Activated CD8-positive, alpha-beta memory T cell treated with anti-CD3 and anti-CD28 coated beads, Interleukin-2, amount 50 U/mL, for 24 hours (primary cell): Measurements from ENCODE around the gene ALDH3B1.

Experiments used
- DNase-seq: peaks from one replicate; pipeline ENCODE4 v3.0.0-alpha.2; 2020; ENCODE audit errors: extremely low read depth

ALDH3B1 gene

DNA sequence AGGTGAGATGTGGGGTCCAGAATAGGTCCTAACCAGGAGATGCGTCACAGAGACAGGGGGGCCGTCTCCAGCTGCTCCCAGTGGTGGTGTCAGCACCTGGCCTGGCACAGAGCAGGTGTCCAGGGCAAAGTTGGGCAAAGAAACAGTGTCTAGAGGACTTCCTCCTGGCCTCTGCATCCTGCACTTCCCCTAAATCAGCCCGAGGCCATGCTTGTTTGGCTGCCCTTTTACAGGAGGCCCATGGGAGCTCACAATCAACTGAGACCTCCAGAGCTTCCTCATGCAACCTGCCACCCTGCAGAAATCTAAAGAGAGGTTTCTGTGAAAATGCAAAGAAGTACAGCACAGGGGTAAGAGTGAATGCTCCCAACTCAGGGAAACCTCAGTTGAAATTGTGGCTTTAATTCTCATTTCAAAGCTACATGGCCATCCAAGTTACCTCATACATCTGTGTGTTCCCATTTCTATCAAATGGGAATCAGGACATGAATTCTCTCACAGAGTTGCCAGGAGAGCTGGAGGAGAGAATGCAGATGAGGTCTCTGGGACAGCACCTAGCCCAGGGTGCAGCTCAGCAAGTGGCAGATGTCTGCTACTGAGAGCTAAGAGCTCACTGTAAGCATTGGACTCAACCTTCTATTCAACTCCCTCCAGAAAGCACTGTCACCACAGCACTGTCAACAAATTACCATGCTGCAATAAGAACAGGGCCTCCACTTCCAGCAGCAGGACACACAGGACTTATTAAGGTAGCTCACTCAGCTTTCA, 61.3 kb downstream of the ALDH3B1 start:
- no peak for DNase-seq

DNA sequence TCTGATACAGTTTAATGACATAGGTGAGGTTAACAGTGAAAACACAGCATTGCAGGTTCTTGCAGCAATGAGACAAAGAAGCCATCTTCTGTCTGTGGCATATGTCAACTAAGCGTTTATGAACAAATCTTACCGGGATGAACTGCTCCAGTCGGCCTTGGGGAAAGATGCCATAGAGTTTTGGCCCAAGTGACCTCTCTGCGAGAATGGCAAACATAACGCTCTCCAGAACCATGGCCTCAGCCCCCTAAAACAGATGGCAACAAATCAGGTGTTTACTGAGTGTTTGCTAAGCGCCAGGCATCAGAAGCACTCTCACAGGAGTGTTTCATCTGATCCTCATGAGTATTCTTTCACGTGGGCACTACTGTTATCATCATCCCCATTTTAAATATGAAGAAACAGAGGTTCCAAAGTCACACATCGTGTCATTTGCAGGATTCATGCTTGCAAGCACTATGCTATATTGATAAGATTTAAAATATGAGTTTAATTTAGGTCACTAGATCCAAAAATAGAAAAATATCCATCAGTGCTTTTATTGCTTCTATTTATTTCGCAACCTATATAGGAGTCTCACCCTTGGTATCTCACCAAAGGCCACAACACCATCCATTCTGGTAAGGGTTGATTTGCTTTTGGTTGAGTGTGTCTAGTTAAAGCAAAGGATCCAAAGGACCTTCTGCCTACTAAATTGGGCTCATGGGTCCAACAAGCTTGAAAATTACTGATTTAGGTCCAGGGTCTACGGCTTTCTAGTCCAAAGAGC, 64.6 kb downstream of the ALDH3B1 start:
- no peak for DNase-seq

DNA sequence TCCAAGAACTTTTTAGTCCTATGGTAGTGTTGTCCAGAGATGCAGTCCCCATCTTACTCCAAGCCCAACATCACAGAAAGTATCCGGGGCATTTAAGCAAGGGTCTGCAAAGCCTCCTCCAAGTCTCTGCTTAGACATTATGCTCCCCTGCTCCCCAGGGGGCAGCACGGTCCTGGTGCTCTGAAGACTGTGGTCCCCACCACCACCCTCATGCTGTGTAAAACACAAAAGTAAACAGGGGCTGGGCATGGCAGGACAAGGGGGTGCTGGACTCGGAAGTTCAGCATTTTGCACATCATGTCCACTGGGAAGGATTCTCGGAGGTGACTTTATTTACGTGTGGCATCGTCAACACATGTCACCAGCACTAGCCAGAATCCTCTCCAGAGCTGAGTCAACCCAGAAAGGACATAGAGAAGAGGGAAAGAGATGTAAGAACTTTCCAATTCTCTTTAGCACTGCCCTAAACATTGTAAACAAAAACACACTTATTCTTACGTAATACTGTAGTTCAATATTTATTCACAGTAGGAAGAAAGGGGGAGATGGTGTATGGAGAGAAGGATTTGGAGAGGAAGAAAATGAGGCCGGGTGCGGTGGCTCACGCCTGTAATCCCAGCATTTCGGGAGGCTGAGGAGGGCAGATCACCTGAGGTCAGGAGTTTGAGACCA, 66.4 kb downstream of the ALDH3B1 start:
- DNase-seq = no peak

DNA sequence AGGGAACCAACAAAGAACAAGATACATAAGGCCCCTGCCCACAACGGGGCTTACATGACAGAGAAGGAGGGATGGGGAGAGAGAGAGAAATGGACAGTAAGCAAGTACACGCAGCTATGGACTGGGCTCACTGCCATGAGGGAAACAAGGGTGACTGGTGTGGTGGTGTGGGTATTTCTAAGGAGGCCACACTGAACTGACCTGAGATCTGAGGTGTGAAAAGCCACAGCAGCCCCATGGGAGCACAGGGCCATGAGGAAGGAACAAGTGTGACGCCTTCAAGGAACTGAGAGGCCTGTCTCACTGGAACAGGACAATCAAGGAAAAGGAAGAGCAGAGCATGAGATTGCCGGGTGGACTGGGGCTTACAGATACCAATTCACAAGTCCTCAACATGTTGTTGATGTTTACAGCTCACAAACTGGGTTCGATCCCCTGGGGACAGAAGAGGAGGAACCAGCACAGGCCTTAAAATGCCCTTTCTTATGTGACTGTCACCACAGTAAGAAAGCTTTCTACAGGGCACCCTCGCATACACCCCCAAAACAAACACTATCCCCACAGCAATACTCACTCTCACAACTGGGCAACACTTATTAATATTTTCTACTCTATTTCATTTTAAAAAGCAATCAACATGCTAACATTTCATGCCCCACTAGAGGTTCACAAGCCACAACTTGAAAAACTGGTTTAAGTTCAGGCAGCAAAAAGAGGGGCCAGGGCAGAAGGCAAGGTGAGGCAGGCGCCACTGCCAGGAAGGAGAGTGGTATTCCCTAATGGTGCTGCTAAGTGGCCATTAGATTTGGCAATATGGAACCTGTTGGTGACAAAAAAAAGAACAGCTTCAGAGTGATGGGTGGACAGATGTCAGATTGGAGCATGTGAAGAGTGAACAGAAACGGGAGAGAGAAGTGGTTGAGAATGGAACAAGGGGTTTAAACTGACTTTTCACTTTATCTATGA, 67.8 kb downstream of the ALDH3B1 start:
- DNase-seq = no peak
